Activated naive CD8-positive, alpha-beta T cell (primary cell): ENCODE measurements around the gene LYRM4.

Experiments
- H3K27ac Mint-ChIP-seq: one replicate; pipeline ENCODE4 v1.8.0; 2021; ENCODE audit warnings: mixed read lengths
- H3K27me3 Mint-ChIP-seq: one replicate; pipeline ENCODE4 v1.8.0; 2021; ENCODE audit warnings: mixed read lengths
- H3K36me3 Mint-ChIP-seq: one replicate; pipeline ENCODE4 v1.8.0; 2021; ENCODE audit warnings: mixed read lengths
- H3K4me1 Mint-ChIP-seq: one replicate; pipeline ENCODE4 v1.8.0; 2021; ENCODE audit warnings: low read depth, mixed read lengths
- H3K4me3 Mint-ChIP-seq: one replicate; pipeline ENCODE4 v1.8.0; 2021; ENCODE audit warnings: mild to moderate bottlenecking, mixed read lengths
- H3K9me3 Mint-ChIP-seq: one replicate; pipeline ENCODE4 v1.8.0; 2021; ENCODE audit warnings: low read depth, mixed read lengths

The LYRM4 gene

GRCh38 chr6:5211492-5211891 is 49.3 kb downstream of the LYRM4 start:
- H3K27me3 Mint-ChIP-seq = no peaks in the 10 kb centered on the region
- peaks cover 25% of the 10 kb centered on the region for H3K36me3 Mint-ChIP-seq
- peaks cover 5% of the 10 kb centered on the region for H3K4me1 Mint-ChIP-seq
- H3K4me3 Mint-ChIP-seq = no peak overlapping the region
- H3K9me3 Mint-ChIP-seq = no peaks in the 10 kb centered on the region
- no peak overlapping the region for H3K27ac Mint-ChIP-seq

GRCh38 chr6:5208471-5208971 is 52.2 kb downstream of the LYRM4 start:
- Mint-ChIP-seq H3K27ac (no peak overlapping the region), H3K9me3 (no peaks in the 10 kb centered on the region), H3K4me3 (no peak overlapping the region), H3K4me1 (peaks cover 5% of the 10 kb centered on the region), H3K36me3 (peaks cover 26% of the 10 kb centered on the region), H3K27me3 (no peaks in the 10 kb centered on the region)

GRCh38 chr6:5208057-5208456 is 52.7 kb downstream of the LYRM4 start:
- H3K36me3 Mint-ChIP-seq = peaks cover 26% of the 10 kb centered on the region
- H3K27me3 Mint-ChIP-seq = no peaks in the 10 kb centered on the region
- H3K27ac Mint-ChIP-seq = no peak overlapping the region
- no peaks in the 10 kb centered on the region for H3K9me3 Mint-ChIP-seq
- H3K4me1 Mint-ChIP-seq = peaks cover 5% of the 10 kb centered on the region
- no peak overlapping the region for H3K4me3 Mint-ChIP-seq

- H3K4me3 Mint-ChIP-seq = no peak overlapping the region
- H3K27ac Mint-ChIP-seq = no peak overlapping the region
- peaks cover 5% of the 10 kb centered on the region for H3K4me1 Mint-ChIP-seq
- H3K9me3 Mint-ChIP-seq = no peaks in the 10 kb centered on the region
- H3K36me3 Mint-ChIP-seq = peaks cover 23% of the 10 kb centered on the region
- H3K27me3 Mint-ChIP-seq = no peaks in the 10 kb centered on the region
Observed at GRCh38 chr6:5206920-5207561, 53.7 kb downstream of the LYRM4 start.

- Mint-ChIP-seq H3K27ac (no peak overlapping the region), H3K36me3 (peaks cover 22% of the 10 kb centered on the region), H3K9me3 (no peaks in the 10 kb centered on the region), H3K4me3 (no peak overlapping the region), H3K4me1 (peaks cover 2% of the 10 kb centered on the region), H3K27me3 (no peaks in the 10 kb centered on the region)
Observed at GRCh38 chr6:5205877-5206850, 54.6 kb downstream of the LYRM4 start.

GRCh38 chr6:5205035-5205507 is 55.7 kb downstream of the LYRM4 start:
- peaks cover 2% of the 10 kb centered on the region for H3K4me1 Mint-ChIP-seq
- no peak overlapping the region for H3K27ac Mint-ChIP-seq
- peaks cover 19% of the 10 kb centered on the region for H3K36me3 Mint-ChIP-seq
- H3K4me3 Mint-ChIP-seq = no peak overlapping the region
- no peaks in the 10 kb centered on the region for H3K9me3 Mint-ChIP-seq
- H3K27me3 Mint-ChIP-seq = no peaks in the 10 kb centered on the region

- no peaks in the 10 kb centered on the region for H3K27me3 Mint-ChIP-seq
- peaks cover 19% of the 10 kb centered on the region for H3K36me3 Mint-ChIP-seq
- peaks cover 2% of the 10 kb centered on the region for H3K4me1 Mint-ChIP-seq
Observed at GRCh38 chr6:5204376-5204775, 56.4 kb downstream of the LYRM4 start.

GRCh38 chr6:5203546-5203945 is 57.2 kb downstream of the LYRM4 start:
- peaks cover 23% of the 10 kb centered on the region for H3K36me3 Mint-ChIP-seq
- H3K4me3 Mint-ChIP-seq = no peak overlapping the region
- no peak overlapping the region for H3K27ac Mint-ChIP-seq
- peaks cover 2% of the 10 kb centered on the region for H3K4me1 Mint-ChIP-seq
- H3K9me3 Mint-ChIP-seq = no peaks in the 10 kb centered on the region
- H3K27me3 Mint-ChIP-seq = no peaks in the 10 kb centered on the region

More at GRCh38 chr6:5204376-5204775, 56.4 kb downstream of the LYRM4 start:
- Mint-ChIP-seq H3K9me3 (no peaks in the 10 kb centered on the region), H3K4me3 (no peak overlapping the region), H3K27ac (no peak overlapping the region)

- H3K4me1 Mint-ChIP-seq = no peaks in the 10 kb centered on the region
Observed at GRCh38 chr6:5202941-5203340, 57.8 kb downstream of the LYRM4 start.

GRCh38 chr6:5202206-5202605 is 58.5 kb downstream of the LYRM4 start:
- Mint-ChIP-seq H3K27me3 (no peaks in the 10 kb centered on the region), H3K4me1 (no peaks in the 10 kb centered on the region), H3K36me3 (peaks cover 19% of the 10 kb centered on the region), H3K4me3 (no peak overlapping the region), H3K27ac (no peak overlapping the region), H3K9me3 (no peaks in the 10 kb centered on the region)

More at GRCh38 chr6:5202941-5203340, 57.8 kb downstream of the LYRM4 start:
- Mint-ChIP-seq H3K36me3 (peaks cover 21% of the 10 kb centered on the region), H3K9me3 (no peaks in the 10 kb centered on the region), H3K4me3 (no peak overlapping the region), H3K27me3 (no peaks in the 10 kb centered on the region), H3K27ac (no peak overlapping the region)

- Mint-ChIP-seq H3K4me3 (no peak overlapping the region), H3K27ac (no peak overlapping the region), H3K36me3 (peaks cover 14% of the 10 kb centered on the region), H3K27me3 (no peaks in the 10 kb centered on the region), H3K4me1 (no peaks in the 10 kb centered on the region), H3K9me3 (no peaks in the 10 kb centered on the region)
Observed at GRCh38 chr6:5201271-5201670, 59.5 kb downstream of the LYRM4 start.

- no peaks in the 10 kb centered on the region for H3K27me3 Mint-ChIP-seq
- H3K4me3 Mint-ChIP-seq = no peak overlapping the region
- peaks cover 15% of the 10 kb centered on the region for H3K36me3 Mint-ChIP-seq
- no peaks in the 10 kb centered on the region for H3K9me3 Mint-ChIP-seq
- H3K27ac Mint-ChIP-seq = no peak overlapping the region
- H3K4me1 Mint-ChIP-seq = no peaks in the 10 kb centered on the region
Observed at GRCh38 chr6:5199702-5200101, 61.0 kb downstream of the LYRM4 start.

- Mint-ChIP-seq H3K9me3 (no peaks in the 10 kb centered on the region), H3K27me3 (no peaks in the 10 kb centered on the region), H3K4me3 (no peak overlapping the region), H3K4me1 (no peaks in the 10 kb centered on the region), H3K36me3 (peaks cover 12% of the 10 kb centered on the region), H3K27ac (no peak overlapping the region)
Observed at GRCh38 chr6:5199283-5199682, 61.5 kb downstream of the LYRM4 start.

- Mint-ChIP-seq H3K36me3 (peaks cover 9% of the 10 kb centered on the region), H3K27ac (no peak overlapping the region), H3K4me1 (no peaks in the 10 kb centered on the region), H3K9me3 (no peaks in the 10 kb centered on the region), H3K27me3 (no peaks in the 10 kb centered on the region), H3K4me3 (no peak overlapping the region)
Observed at GRCh38 chr6:5197084-5197483, 63.7 kb downstream of the LYRM4 start.

- peaks cover 7% of the 10 kb centered on the region for H3K36me3 Mint-ChIP-seq
- H3K27me3 Mint-ChIP-seq = no peaks in the 10 kb centered on the region
Observed at GRCh38 chr6:5192135-5192794, 68.5 kb downstream of the LYRM4 start.

More at GRCh38 chr6:5192135-5192794, 68.5 kb downstream of the LYRM4 start:
- Mint-ChIP-seq H3K27ac (no peak overlapping the region), H3K4me1 (no peaks in the 10 kb centered on the region), H3K4me3 (no peak overlapping the region), H3K9me3 (no peaks in the 10 kb centered on the region)
